ENCODE data around the gene C5orf47.

C5orf47 gene

DNA sequence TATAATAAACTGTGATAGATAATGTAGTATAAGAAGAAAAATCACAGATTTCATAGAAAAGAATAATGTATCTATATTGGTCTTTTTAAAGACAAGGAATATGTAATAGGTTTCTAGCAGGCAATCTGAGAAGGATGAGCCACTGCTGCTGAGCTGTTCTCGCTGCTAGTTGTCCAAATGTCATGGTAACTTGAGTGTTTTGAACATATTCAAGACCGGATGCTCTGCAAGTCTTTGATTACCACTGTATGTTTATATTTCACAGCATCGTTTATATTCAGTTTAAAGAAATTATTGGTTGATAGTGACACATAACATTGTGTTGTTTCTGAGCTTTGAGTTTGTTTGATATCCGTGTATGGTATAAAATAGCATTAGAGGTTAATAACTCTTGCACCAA lies 9.6 kb downstream of the C5orf47 start:
- CTCF ChIA-PET: interaction anchor here (0.8 to 1.2 kb wide), 2 partner anchors 11 to 24 kb away, joined by 3 read pairs; no protein-coding TSS in a partner anchor
- POLR2A ChIA-PET: no interaction called here
- TF ChIP-seq, protein P1, sequence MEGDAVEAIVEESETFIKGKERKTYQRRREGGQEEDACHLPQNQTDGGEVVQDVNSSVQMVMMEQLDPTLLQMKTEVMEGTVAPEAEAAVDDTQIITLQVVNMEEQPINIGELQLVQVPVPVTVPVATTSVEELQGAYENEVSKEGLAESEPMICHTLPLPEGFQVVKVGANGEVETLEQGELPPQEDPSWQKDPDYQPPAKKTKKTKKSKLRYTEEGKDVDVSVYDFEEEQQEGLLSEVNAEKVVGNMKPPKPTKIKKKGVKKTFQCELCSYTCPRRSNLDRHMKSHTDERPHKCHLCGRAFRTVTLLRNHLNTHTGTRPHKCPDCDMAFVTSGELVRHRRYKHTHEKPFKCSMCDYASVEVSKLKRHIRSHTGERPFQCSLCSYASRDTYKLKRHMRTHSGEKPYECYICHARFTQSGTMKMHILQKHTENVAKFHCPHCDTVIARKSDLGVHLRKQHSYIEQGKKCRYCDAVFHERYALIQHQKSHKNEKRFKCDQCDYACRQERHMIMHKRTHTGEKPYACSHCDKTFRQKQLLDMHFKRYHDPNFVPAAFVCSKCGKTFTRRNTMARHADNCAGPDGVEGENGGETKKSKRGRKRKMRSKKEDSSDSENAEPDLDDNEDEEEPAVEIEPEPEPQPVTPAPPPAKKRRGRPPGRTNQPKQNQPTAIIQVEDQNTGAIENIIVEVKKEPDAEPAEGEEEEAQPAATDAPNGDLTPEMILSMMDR (IDR thresholded peaks at IDR 0.05; ENCODE audit: control extremely low read depth, extremely low read depth, low read depth, missing control alignments): no peak
- DNase-seq (ENCODE audit: extremely low spot score): no peak

- no peak for DNase-seq (ENCODE audit: extremely low spot score)
Observed at GRCh38 chr5:174000076-174000475, 11.1 kb downstream of the C5orf47 start.

DNA sequence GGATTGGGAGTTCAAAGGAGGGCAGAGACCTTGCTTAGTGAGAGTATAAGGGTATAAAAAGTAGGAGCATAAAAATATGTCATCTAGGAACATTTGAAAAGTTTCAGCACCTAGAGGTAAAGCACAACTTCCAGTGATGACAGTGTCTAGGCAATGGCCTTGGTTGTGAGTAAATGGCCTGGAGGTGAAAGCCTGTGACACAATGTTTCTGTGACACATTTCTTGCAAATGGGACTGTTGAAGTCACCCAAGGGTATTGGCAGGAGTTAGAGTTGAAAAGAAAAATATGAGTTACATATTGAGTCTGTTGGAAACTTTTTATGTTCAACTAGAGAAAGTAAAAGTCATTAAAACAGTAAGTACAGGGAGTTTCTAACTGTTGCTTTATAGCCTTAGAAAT lies 14.8 kb downstream of the C5orf47 start:
- CTCF ChIA-PET: no interaction called here
- TF ChIP-seq, protein P1 (IDR thresholded peaks at IDR 0.05; ENCODE audit: control extremely low read depth, extremely low read depth, low read depth, missing control alignments): no peak
- no peak for DNase-seq (ENCODE audit: extremely low spot score)
- POLR2A ChIA-PET: no interaction called here

More at GRCh38 chr5:174000076-174000475, 11.1 kb downstream of the C5orf47 start:
- TF ChIP-seq, protein P1 (IDR thresholded peaks at IDR 0.05; ENCODE audit: control extremely low read depth, extremely low read depth, low read depth, missing control alignments): no peak
- ChIA-PET CTCF (interaction anchor here (0.7 kb wide), 1 partner anchor 21 kb away, joined by 3 read pairs; no protein-coding TSS in a partner anchor), POLR2A (no interaction called here)

- TF ChIP-seq, protein P1 (IDR thresholded peaks at IDR 0.05; ENCODE audit: control extremely low read depth, extremely low read depth, low read depth, missing control alignments): no peak
- ChIA-PET POLR2A (no interaction called here), CTCF (no interaction called here)
- no peak for DNase-seq (ENCODE audit: extremely low spot score)
Observed at GRCh38 chr5:174008922-174009321, 20.0 kb downstream of the C5orf47 start.

- no peak for DNase-seq (ENCODE audit: extremely low spot score)
- POLR2A ChIA-PET: no interaction called here
- CTCF ChIA-PET: interaction anchor here (1.3 kb wide), 2 partner anchors 10 to 11 kb away, joined by 3 read pairs; no protein-coding TSS in a partner anchor
- TF ChIP-seq, protein P1 (IDR thresholded peaks at IDR 0.05; ENCODE audit: control extremely low read depth, extremely low read depth, low read depth, missing control alignments): no peak
Observed at GRCh38 chr5:174010365-174010764, 21.4 kb downstream of the C5orf47 start.

GRCh38 chr5:174011441-174011840 lies 22.5 kb downstream of the C5orf47 start:
- CTCF ChIA-PET: interaction anchor here (1.3 kb wide), 1 partner anchor 8 kb away, joined by 3 read pairs; no protein-coding TSS in a partner anchor
- POLR2A ChIA-PET: no interaction called here
- DNase-seq (ENCODE audit: extremely low spot score): no peak
- TF ChIP-seq, protein P1 (IDR thresholded peaks at IDR 0.05; ENCODE audit: control extremely low read depth, extremely low read depth, low read depth, missing control alignments): no peak

Measured in GM10248 (cell line).